Activated B cell treated with CpG ODN at 0.5 μM for 24 hours (primary cell): ENCODE results near the gene ZACN. TPM values are rescaled to one million over a fixed set of nuclear protein-coding genes. Genes with fewer than 3 reads are reported as not detected.

Experiments used
- ATAC-seq: fragments of 200-7000 bp; cut with Tn5 transposase; one replicate; pipeline ENCODE4 v1.10.0; 2021; ENCODE audit warnings: low read depth, mild to moderate bottlenecking, moderate library complexity
- CTCF ChIA-PET: fragments of 350-600 bp; sonication (Branson Sonifier 250); formaldehyde crosslinking; loops from one replicate; lab custom pipeline; 2021; ENCODE audit warnings: antibody characterized with exemption; lab: Charles Lee
- POLR2A ChIA-PET: fragments of 350-600 bp; sonication (Branson Sonifier 250); formaldehyde crosslinking; loops from one replicate; lab custom pipeline; 2021; ENCODE audit warnings: antibody characterized with exemption; lab: Charles Lee
- DNase-seq: peaks from one replicate; pipeline ENCODE4 v3.0.0; 2022
- H3K27ac Mint-ChIP-seq: one replicate; pipeline ENCODE4 v1.8.0; 2020; ENCODE audit warnings: mixed read lengths
- H3K27me3 Mint-ChIP-seq: one replicate; pipeline ENCODE4 v1.8.0; 2021; ENCODE audit warnings: mixed read lengths
- H3K36me3 Mint-ChIP-seq: one replicate; pipeline ENCODE4 v1.8.0; 2021; ENCODE audit warnings: low read depth, mixed read lengths
- H3K4me1 Mint-ChIP-seq: one replicate; pipeline ENCODE4 v1.8.0; 2021; ENCODE audit warnings: mixed read lengths
- H3K4me3 Mint-ChIP-seq: one replicate; pipeline ENCODE4 v1.8.0; 2020; ENCODE audit warnings: mild to moderate bottlenecking, mixed read lengths
- H3K9me3 Mint-ChIP-seq: one replicate; pipeline ENCODE4 v1.8.0; 2020; ENCODE audit warnings: mixed read lengths
- CTCF ChIP-seq: fragments of 200-600 bp; IDR thresholded peaks from one replicate; pipeline ENCODE4 v1.8.0; 2022; ENCODE audit warnings: antibody characterized with exemption, mild to moderate bottlenecking
- intact Hi-C: fragments of 100-400 bp; cut with micrococcal nuclease; formaldehyde crosslinking; loops from one replicate; pipeline ENCODE4 v1.15.1; 2024
- total RNA-seq: library from RNA; stranded (reverse); gene quantifications from 2 replicates; pipeline ENCODE4 v1.2.3, GENCODE V29; 2022

ZACN gene
- total RNA-seq, 1 donor from 2014 or later: 0.67 TPM

GRCh38 chr17:76074390-76075363, 4.3 kb upstream of the ZACN start, which contains the start of gene GALR2:
GALR2 (plus strand) TSS chr17:76074781; CDS start chr17:76074884, 103 bp downstream.
- no peaks in the 10 kb centered on the region for H3K9me3 Mint-ChIP-seq
- ATAC-seq: no peak
- H3K36me3 Mint-ChIP-seq: peaks cover 8% of the 10 kb centered on the region
- ChIA-PET POLR2A (no interaction called here), CTCF (no interaction called here)
- intact Hi-C loops: loop anchor here (5.0 kb wide), 1 partner anchor 308 kb away; the partner anchor contains the start of gene SPHK1
- peaks cover 36% of the 10 kb centered on the region for H3K27me3 Mint-ChIP-seq
- peak within 1 kb of the TSS; percentile 60 for H3K27ac Mint-ChIP-seq
- peak within 1 kb of the TSS; percentile 78 for H3K4me3 Mint-ChIP-seq
- peaks cover 54% of the 10 kb centered on the region for H3K4me1 Mint-ChIP-seq
- no peak for DNase-seq
- no peak for TF ChIP-seq CTCF

- Mint-ChIP-seq H3K27ac (peak overlapping the region; percentile 60), H3K4me1 (peaks cover 55% of the 10 kb centered on the region), H3K27me3 (peaks cover 36% of the 10 kb centered on the region), H3K36me3 (peaks cover 3% of the 10 kb centered on the region), H3K9me3 (no peaks in the 10 kb centered on the region), H3K4me3 (peak overlapping the region; percentile 78)
- DNase-seq (no peak), ATAC-seq (no peak)
- intact Hi-C loops: no loop called here
- ChIA-PET CTCF (no interaction called here), POLR2A (no interaction called here)
- no peak for TF ChIP-seq CTCF
Observed at GRCh38 chr17:76075364-76076145, 3.4 kb upstream of the ZACN start.

- Mint-ChIP-seq H3K4me1 (peaks cover 51% of the 10 kb centered on the region), H3K27me3 (peaks cover 36% of the 10 kb centered on the region), H3K36me3 (peaks cover 3% of the 10 kb centered on the region), H3K27ac (no peak overlapping the region), H3K4me3 (peak overlapping the region; percentile 79), H3K9me3 (no peaks in the 10 kb centered on the region)
- ATAC-seq (no peak), DNase-seq (no peak)
- CTCF ChIA-PET: no interaction called here
- TF ChIP-seq CTCF: no peak
- POLR2A ChIA-PET: no interaction called here
- intact Hi-C loops: no loop called here
Observed at GRCh38 chr17:76076146-76076764, 2.7 kb upstream of the ZACN start.

GRCh38 chr17:76076765-76077583, 2.0 kb upstream of the ZACN start:
- ChIA-PET CTCF (no interaction called here), POLR2A (interaction anchor here (0.5 to 0.7 kb wide), 3 partner anchors 9 to 211 kb away, joined by 6 to 7 read pairs (median 6); no protein-coding TSS in a partner anchor)
- intact Hi-C loops: no loop called here
- peak; percentile 15 for ATAC-seq
- Mint-ChIP-seq H3K9me3 (no peaks in the 10 kb centered on the region), H3K36me3 (peaks cover 2% of the 10 kb centered on the region), H3K4me3 (peak overlapping the region; percentile 79), H3K4me1 (peaks cover 44% of the 10 kb centered on the region), H3K27me3 (peaks cover 36% of the 10 kb centered on the region), H3K27ac (peak overlapping the region; percentile 59)
- TF ChIP-seq CTCF: no peak
- peak; percentile 40 for DNase-seq
